NCI-H446 treated with DMSO at 0.1 percent for 48 hours (cell line): Measurements from ENCODE around the gene CPLANE1.

Experiments used
- DNase-seq: peaks from one replicate; lab custom pipeline; 2025; lab: John Stamatoyannopoulos, UW

Gene CPLANE1

GRCh38 chr5:37064442-37064841 is 184.7 kb downstream of the CPLANE1 start:
- DNase-seq: no peak

DNA sequence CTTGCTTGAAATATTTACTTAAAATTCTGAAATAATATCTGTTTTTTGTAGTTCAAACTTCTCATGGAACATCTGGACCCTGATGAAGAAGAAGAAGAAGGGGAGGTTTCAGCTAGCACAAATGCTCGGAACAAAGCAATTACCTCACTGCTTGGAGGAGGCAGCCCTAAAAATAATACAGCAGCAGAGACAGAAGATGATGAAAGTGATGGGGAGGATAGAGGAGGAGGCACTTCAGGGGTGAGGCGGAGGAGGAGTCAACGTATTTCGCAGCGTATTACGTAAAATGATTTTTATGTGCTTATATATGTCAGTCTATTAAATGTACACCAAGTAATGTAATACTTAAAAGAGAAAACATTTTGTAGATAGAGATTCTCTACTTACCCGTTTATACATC is 185.4 kb downstream of the CPLANE1 start:
- DNase-seq: no peak

- no peak for DNase-seq
Measured at GRCh38 chr5:37060030-37060429, 189.1 kb downstream of the CPLANE1 start.

GRCh38 chr5:37056762-37057161 is 192.4 kb downstream of the CPLANE1 start:
- DNase-seq: no peak
